HG03060 (cell line): ENCODE data around the gene RGS7.
A peak's percentile ranks its signal among the peaks of the same experiment; 100 is the strongest.
"Not testable (repeated sequence)": the region's sequence is repeated elsewhere in the genome, so short reads cannot be mapped to it uniquely, and the experiment has no call there.

ENCODE experiments used
- ATAC-seq: cut with Tn5 transposase; IDR thresholded peaks from one replicate; pipeline ENCODE4 v1.9.1; 2021; ENCODE audit warnings: low read depth, moderate number of reproducible peaks; ENCODE audit not compliant: unreplicated experiment

Gene RGS7

DNA sequence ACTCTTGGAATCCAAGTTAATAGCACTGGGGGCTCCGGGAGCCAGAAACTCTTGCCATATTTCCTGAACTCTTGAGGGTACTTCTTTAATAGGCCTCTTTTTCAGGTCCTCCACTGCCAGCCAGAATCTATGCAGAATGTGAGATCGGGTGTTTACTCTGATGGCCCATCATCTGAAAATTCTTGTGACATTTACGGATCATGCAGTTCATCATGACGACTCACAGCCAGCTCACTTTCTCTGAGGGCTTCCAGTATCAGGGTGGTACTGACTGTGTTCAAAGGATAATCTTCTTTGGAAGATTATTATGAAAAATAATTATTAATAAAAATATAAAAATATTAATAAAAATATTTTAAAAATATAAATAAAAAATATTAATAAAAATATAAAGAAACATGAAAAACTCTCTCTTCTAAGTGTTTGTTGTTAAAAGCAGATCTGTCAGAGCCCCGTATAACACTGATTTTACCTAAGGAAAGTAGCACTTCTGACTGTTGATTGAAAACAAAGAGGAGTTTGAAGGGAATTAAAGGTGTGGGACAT, 550.7 kb downstream of the RGS7 start:
- ATAC-seq, result no peak

DNA sequence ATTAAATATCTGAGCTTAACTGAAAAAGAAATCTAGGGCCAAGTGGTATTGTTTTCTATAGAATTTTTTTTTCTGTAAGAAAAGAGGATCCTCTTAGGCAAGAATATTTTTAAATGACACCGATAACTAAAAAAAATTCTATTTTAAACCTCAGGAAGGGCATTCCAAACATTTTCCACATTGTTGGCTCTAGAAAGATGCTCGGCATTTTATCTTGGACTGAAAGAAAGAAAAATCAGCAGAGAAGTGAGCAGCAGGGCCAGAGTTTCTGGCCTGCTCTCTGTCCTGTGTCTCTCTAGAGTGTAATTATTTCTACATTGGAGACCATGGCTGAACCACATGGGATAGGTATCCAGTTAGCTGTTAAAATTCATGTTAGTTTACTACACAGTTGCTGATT, 552.5 kb downstream of the RGS7 start:
- no peak for ATAC-seq

- no peak for ATAC-seq
These were observed 553.9 kb downstream of the RGS7 start for GRCh38 chr1:240803151-240803550.

GRCh38 chr1:240802271-240802670, 554.7 kb downstream of the RGS7 start:
- ATAC-seq, result no peak

- no peak for ATAC-seq
These were observed 555.6 kb downstream of the RGS7 start for GRCh38 chr1:240801442-240801841.

DNA sequence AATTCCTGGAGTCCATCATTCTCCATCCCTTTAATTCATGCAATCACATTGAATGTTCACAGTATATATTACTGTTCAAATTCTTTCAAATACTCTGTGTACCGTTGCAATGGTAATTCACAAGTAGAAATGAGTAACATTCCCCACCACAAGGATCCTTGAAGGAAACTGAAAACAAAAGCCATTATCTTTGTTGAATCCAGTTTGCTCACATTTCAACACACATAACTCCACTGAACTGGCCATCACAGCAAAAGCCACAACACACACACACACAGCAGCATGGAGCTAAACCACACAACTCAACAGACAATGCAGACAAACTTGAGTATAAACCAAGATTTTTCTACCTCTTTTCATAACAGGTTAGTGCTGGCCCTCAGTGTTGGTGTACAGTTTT, 556.7 kb downstream of the RGS7 start:
- no peak for ATAC-seq

DNA sequence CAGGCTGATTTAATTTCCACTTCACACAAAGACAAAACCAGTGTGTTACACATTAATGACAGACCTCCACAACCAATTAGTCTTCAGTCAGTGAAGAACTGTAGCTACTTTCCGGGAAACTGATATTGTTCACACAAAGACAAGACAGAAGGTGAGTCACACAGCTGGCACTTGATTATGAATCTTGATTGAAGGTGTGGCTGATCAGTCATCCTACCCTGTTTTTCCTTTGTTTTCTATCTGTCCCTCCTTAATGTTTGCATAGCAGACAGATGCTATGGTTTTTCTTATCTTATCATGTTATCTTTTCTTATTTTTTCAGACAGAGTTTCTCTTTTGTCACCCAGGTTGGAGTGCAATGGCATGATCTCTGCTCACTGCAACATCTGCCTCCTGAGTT, 560.0 kb downstream of the RGS7 start:
- ATAC-seq, result no peak

DNA sequence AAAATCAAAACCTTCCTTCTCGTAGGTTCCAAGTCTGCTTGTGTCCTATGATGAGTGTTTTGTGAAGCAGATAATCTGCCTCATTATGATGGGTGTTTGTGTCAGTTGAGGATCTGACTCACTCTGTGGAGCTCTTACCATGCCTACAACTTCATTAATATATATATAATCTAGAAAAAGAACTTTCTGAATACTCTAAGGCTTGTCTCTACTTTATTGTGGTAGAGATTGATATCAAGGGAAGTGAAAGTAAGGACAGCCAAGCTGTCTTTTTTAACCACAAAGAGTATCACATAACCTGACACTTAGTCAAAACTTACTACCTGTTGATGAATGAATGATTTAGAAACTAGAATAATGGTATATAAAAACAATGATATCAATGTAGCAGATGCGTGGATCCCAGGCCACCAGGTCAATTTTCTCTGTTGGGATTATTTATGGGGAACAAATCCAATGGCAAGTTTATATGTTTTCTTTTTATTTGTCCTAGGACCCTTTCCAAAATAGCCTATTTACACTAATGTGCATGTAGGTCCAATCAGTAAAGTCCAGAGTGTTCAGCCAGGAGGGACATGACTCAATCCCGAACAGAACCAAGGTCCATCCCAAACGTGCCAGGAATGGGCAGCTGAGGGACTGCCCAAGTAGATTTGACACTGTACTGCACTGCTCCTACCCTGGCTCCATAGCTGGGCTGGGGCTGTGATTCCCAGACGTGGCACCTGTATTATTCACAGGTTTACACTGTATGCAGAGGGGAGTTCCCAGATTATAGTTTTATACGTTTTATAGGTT, 562.8 kb downstream of the RGS7 start:
- ATAC-seq, result peak; percentile 85

GRCh38 chr1:240792915-240793529, 564.0 kb downstream of the RGS7 start:
- ATAC-seq, result no peak

- no peak for ATAC-seq
These were observed 566.1 kb downstream of the RGS7 start for GRCh38 chr1:240790856-240791255.

GRCh38 chr1:240786880-240787279, 570.1 kb downstream of the RGS7 start:
- no peak for ATAC-seq

DNA sequence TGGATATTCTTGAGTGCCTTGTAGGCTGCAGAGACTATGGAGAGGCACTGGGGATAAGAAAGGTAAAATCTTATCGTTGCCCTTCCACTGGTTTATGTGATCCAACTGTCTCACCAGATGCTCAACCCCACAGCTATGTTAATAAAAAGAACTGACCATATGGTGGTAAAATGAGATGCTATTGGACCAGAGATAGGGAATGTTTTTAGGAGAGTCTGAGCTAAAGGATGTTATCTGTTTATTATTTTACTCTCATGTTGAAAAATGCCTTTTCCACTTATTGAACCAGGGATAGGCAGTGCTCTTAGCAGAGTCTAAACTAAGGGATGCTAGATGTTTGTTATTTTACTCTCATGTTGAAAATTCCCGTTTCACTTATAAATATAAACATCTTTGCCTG, 572.2 kb downstream of the RGS7 start:
- ATAC-seq, result no peak

DNA sequence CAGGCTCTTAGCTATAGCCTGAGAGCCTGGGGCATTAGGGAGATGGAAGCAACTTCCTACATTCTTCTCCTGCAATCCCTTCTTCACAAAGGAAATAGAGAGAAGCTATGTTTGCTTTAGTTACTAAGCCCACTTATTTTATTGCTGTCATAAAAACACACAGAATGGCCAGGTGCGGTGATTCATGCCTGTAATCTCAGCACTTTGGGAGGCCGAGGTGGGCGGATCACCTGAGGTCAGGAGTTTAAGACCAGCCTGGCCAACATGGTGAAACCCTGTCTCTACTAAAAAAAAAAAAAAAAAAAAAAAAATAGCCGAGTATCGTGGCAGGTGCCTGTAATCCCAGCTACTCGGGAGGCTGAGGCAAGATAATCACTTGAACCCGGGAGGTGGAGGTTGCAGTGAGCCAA, 573.3 kb downstream of the RGS7 start:
- not testable (repeated sequence) for ATAC-seq

DNA sequence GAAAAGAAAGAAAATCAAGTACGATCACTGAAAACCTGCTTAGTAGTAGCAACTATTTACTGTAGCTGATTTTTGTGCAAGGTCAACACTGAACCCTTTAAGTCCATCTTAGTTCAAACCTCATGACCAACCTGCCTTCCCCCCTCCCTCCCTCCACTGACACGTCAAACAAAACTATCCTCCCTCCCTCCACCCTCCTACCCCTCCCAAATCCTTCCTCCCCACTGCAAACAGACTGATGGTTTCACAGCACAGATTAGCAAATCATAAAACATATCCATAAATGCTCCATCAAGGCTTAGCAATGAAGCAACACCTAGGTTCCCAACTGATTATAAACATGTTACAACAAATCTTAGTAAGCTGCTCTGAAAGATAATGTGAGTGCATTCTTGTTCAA, 580.8 kb downstream of the RGS7 start:
- no peak for ATAC-seq

- ATAC-seq, result no peak
These were observed 584.9 kb downstream of the RGS7 start for GRCh38 chr1:240772131-240772530.

- no peak for ATAC-seq
These were observed 585.6 kb downstream of the RGS7 start for GRCh38 chr1:240771450-240771849.

GRCh38 chr1:240768979-240769378, 588.0 kb downstream of the RGS7 start:
- ATAC-seq, result no peak

DNA sequence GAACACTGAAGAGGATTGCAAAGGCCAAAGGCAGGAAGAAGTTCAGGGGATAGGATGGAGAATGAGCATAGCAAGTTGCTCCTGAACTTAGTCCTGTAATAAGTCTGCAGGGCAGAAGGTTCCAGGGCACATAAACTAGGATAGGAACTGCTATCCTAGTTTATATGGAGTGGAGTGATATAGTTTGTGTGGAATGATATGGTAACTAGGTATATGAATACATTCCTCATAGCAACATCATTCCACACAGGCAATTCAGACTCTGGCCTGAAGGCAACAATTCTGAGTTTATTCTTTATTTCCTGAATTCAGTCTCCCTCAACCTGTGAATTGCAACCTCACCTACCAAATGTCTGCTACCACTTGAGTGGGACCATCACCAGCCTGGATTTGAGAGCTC, 590.2 kb downstream of the RGS7 start:
- no peak for ATAC-seq

GRCh38 chr1:240765732-240766363, 591.2 kb downstream of the RGS7 start:
- ATAC-seq, result no peak

DNA sequence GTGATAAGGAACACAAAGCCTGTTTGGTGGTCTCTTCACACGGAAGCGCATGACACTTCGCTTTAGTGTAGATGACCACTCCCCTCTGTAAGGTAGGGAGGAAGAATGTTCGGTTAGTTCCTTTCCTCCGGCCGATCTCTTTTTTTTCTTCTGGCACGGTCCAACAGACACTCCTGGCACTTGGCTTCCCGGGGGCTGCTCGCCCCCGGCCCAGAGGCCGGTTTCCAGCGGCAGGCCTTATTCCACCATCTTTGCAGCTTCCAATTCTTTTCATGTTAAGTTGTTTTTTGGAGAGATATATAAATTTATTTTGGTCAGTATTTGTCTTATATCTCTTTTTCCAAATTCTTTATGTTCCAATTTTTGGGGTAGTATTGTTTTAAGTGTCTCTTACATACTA, 593.2 kb downstream of the RGS7 start:
- ATAC-seq, result no peak

GRCh38 chr1:240763095-240763494, 593.9 kb downstream of the RGS7 start:
- not testable (repeated sequence) for ATAC-seq
